HG03025 (cell line): ENCODE data around the gene CA12.

Experiments used
- ATAC-seq: cut with Tn5 transposase; IDR thresholded peaks from one replicate; pipeline ENCODE4 v1.9.1; 2021; ENCODE audit warnings: mild to moderate bottlenecking, moderate library complexity; ENCODE audit not compliant: unreplicated experiment, low FRiP score

Gene CA12

GRCh38 chr15:63318344-63318743 is 63.3 kb downstream of the CA12 start:
- ATAC-seq: no peak

GRCh38 chr15:63314409-63314808 is 67.2 kb downstream of the CA12 start:
- no peak for ATAC-seq

GRCh38 chr15:63313825-63314224 is 67.8 kb downstream of the CA12 start:
- ATAC-seq: no peak

GRCh38 chr15:63312286-63312685 is 69.4 kb downstream of the CA12 start:
- ATAC-seq: no peak

- ATAC-seq: no peak
Observed at GRCh38 chr15:63310646-63311045, 71.0 kb downstream of the CA12 start.

- no peak for ATAC-seq
Observed at GRCh38 chr15:63308947-63309346, 72.7 kb downstream of the CA12 start.

- no peak for ATAC-seq
Observed at GRCh38 chr15:63308491-63308890, 73.2 kb downstream of the CA12 start.

- no peak for ATAC-seq
Observed at GRCh38 chr15:63306492-63307073, 75.1 kb downstream of the CA12 start.

- ATAC-seq: no peak
Observed at GRCh38 chr15:63305260-63305659, 76.4 kb downstream of the CA12 start.

- ATAC-seq: no peak
Observed at GRCh38 chr15:63301088-63301487, 80.6 kb downstream of the CA12 start.

- ATAC-seq: no peak
Observed at GRCh38 chr15:63299943-63300575, 81.6 kb downstream of the CA12 start.

GRCh38 chr15:63296195-63296594 is 85.5 kb downstream of the CA12 start:
- no peak for ATAC-seq

- no peak for ATAC-seq
Observed at GRCh38 chr15:63295341-63295740, 86.3 kb downstream of the CA12 start.

- ATAC-seq: no peak
Observed at GRCh38 chr15:63294359-63294758, 87.3 kb downstream of the CA12 start.

- no peak for ATAC-seq
Observed at GRCh38 chr15:63292771-63293170, 88.9 kb downstream of the CA12 start.

- ATAC-seq: no peak
Observed at GRCh38 chr15:63292241-63292640, 89.4 kb downstream of the CA12 start.

- no peak for ATAC-seq
Observed at GRCh38 chr15:63291507-63291906, 90.1 kb downstream of the CA12 start.

- no peak for ATAC-seq
Observed at GRCh38 chr15:63288778-63289378, 92.8 kb downstream of the CA12 start.

- no peak for ATAC-seq
Observed at GRCh38 chr15:63288342-63288741, 93.3 kb downstream of the CA12 start.

- ATAC-seq: no peak
Observed at GRCh38 chr15:63287109-63287508, 94.5 kb downstream of the CA12 start.

- no peak for ATAC-seq
Observed at GRCh38 chr15:63284335-63284734, 97.3 kb downstream of the CA12 start.

- no peak for ATAC-seq
Observed at GRCh38 chr15:63283126-63283525, 98.5 kb downstream of the CA12 start.
